ENCODE measurements around the gene SEZ6L2.
"Not testable (repeated sequence)": the region's sequence is repeated elsewhere in the genome, so short reads cannot be mapped to it uniquely, and the experiment has no call there.

Gene SEZ6L2

DNA sequence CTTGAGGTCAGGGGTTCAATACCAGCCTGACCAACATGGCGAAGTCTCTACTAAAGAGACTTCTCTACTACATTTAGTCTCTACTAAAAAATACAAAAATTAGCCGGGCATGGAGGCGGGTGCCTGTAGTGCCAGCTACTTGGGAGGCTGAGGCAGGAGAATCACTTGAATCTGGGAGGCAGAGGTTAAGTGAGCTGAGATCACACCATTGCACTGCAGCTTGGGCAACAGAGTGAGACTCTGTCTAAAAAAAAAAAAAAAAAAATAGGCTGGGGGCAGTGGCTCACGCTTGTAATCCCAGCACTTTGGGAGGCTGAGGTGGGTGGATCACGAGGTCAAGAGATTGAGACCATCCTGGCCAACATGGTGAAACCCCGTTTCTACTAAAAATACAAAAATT is 10.5 kb upstream of the SEZ6L2 start:
- DNase-seq, result not testable (repeated sequence)

- DNase-seq, result no peak
Observed at GRCh38 chr16:29909391-29909790, 10.0 kb upstream of the SEZ6L2 start.

DNA sequence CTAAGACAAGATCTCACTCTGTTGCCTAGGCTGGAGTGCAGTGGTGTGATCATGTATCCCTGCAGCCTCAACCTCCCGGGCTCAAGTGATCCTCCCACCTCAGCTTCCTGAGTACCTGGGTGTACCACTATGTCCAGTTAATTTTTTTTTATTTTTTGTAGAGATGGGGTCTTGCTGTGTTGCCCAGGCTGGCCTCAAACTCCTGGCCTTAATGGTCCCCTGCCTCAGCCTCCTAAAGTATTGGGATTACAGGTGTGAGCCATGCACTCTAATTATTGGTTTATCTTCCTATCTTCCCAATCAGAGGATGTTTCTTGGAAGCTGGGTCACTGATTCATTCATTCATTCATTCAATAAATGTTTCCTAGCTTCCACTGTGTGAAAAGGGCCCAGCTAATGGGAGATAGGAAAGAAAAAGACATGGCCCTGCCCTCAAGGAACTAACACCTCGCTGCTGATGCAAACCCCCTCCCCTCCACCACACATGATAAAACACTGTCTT is 9.4 kb upstream of the SEZ6L2 start:
- no peak for DNase-seq

GRCh38 chr16:29907973-29908372 is 8.6 kb upstream of the SEZ6L2 start:
- no peak for DNase-seq

DNA sequence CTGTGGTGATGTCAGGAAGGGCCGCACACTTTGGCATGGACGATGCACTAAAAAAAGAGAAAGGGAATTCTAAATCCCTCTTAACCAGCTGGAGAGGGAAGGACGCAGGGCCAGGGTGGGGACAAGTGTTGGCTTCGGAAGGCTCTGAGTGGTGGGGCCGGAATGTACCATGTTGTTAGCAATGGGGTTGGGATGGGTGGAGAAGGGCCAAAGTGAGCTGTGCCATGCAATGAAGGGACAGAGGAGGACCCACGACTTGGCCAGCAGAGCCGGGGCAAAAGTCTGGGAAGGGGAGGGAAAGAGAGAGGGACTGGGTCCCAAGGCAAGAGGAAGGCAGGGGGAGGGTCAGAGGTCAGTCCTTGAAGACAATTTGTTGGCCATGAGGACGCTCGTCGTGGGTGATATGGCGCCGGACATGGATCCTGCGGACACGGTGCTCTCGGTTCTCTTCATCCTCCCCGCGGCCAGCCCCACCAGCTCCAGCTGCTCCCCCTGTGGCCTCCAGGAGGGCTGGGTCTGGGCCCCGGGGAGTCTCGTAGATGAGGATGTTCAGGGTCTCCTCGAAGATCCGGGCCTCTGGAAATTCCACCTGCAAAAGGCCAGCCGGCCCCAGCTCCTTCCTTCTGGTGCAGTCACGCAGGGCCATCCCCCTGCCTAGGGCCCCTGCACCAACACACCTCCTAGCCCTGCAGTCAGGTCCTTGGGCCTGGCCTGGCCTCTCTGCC is 7.3 kb upstream of the SEZ6L2 start:
- no peak for DNase-seq

GRCh38 chr16:29905668-29906067 is 6.3 kb upstream of the SEZ6L2 start:
- DNase-seq, result no peak

- DNase-seq, result no peak
Observed at GRCh38 chr16:29904947-29905346, 5.6 kb upstream of the SEZ6L2 start.

GRCh38 chr16:29903590-29903989 is 4.2 kb upstream of the SEZ6L2 start:
- no peak for DNase-seq

DNA sequence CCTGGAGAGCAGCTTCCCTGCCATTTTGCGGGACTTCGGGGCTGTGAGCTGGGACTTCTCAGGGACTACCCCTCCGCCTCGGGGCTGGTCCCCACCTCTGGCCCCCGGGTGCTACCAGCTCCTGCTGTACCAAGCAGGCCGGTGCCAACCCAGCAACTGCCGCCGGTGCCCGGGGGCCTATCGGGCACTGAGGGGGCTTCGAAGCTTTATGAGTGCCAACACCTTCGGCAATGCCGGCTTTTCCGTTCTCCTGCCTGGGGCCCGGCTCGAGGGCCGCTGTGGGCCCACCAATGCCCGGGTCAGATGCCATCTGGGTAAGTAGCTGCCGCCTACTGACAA is 2.2 kb upstream of the SEZ6L2 start:
- no peak for DNase-seq

- DNase-seq, result no peak
Observed at GRCh38 chr16:29900888-29901606, 1.7 kb upstream of the SEZ6L2 start.

- peak; percentile 69 for DNase-seq
Observed at GRCh38 chr16:29900102-29900887, 945 bp upstream of the SEZ6L2 start, which contains the start of gene ASPHD1. Gene ASPHD1 (plus strand): TSS chr16:29900488. CDS start chr16:29900972, 484 bp downstream.

GRCh38 chr16:29898804-29899515 is 390 bp downstream of the SEZ6L2 start:
- no peak for DNase-seq

DNA sequence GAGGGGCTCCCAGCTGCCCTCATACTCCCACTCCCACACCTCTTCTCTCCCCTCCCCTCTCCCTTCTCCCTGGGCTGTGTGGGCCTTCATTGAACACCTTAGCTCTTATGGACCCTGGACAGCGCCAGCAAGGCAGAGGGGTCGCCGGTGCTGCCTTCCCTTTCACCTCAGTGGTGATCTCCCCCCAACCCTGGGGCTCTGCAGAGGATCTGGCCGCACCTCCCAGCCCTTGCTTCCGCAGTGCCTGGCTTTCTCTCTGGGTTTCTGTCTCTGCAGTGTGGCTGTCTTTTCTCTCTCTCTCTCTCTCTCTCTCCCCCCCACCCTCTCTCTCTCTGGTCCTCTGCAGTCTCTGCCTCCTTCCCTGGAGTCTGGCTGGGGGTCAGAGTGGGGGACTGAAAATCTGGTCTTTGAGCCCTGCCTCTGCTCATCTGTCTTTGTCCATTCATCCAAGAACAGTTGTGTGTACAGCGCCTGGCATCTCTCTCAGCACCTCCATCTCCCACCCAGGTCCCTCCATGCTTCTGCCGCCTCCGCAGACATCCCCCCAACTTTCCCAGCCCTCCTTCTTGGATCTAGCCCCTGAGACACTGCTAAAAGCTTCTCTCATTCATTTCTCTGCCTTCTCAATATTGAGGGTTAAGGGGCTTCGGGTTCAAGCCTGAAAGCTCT is 1.1 kb downstream of the SEZ6L2 start:
- DNase-seq, result no peak

DNA sequence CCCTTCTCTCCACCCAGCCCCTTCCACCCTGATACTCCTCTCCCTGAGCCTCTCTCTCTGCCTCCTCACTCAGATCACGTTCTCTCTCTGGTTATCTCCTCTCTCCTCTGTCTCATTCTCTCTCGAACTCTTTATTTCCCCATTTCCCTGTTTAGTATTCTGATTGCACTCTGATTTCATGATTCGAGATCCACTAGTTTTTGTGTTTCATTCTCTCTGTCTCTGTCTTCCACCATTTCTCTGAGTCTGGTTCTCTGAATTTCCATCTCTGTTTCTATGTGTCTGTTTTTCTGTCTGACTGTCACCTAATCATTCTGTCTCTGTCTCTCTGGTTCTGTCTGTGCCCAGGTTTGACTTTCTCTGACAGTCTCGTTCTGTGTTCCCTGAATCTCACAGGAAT is 2.0 kb downstream of the SEZ6L2 start:
- DNase-seq, result no peak

- no peak for DNase-seq
Observed at GRCh38 chr16:29896841-29897240, 2.5 kb downstream of the SEZ6L2 start.

DNA sequence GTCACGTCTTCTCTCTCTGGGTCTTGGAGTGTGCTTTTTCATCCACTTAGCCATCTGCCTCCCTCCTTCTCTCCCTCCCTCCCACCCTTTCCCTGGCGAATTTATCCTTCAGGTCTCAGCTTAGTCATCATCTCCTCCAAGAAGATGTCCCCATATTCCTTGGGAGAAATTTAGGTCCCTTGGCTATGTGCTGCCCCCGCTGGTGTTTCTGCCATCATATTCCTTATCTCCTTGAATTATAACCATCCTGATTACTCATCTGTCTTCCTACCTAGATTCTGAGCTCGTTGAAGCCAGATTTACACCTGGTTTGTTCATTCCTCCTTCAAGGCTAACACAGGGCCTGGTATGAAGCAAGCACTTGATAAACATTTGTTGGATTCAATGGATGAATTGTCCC is 5.0 kb downstream of the SEZ6L2 start:
- DNase-seq, result no peak

DNA sequence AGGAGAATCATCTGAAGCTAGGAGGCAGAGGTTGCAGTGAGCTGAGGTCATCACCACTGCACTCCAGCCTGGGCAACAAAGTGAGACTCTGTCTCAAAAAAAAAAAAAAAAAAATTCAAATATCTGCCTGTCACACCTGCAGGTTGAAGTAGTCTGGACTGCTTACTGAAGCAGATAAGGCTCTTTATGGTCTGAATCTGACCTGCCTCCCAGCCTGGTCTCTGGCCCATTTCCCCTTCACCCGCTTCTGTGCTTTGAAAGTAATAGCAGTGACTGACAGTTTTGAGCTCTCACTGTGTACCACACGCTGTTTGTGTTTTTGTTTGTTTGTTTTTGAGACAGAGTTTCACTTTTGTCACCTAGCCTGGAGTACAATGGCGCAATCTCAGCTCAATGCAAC is 5.8 kb downstream of the SEZ6L2 start:
- no peak for DNase-seq

DNA sequence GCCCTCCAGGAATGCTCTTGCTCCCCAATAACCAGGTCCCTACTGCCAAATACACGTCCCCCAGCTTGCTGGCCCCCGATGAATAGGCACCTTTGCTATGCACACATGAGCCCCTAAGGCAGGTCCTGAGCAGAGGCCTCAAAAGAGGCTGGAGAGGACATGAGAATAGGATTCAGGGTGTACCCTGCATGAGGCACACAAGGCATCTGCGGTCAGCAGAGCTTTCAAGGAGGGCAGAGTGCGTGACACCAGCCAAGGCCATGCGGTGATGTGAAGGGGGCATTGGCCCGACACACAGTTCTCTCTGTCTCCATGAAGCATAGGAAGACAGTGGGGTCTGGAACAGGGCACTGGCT is 6.9 kb downstream of the SEZ6L2 start:
- DNase-seq, result no peak

DNA sequence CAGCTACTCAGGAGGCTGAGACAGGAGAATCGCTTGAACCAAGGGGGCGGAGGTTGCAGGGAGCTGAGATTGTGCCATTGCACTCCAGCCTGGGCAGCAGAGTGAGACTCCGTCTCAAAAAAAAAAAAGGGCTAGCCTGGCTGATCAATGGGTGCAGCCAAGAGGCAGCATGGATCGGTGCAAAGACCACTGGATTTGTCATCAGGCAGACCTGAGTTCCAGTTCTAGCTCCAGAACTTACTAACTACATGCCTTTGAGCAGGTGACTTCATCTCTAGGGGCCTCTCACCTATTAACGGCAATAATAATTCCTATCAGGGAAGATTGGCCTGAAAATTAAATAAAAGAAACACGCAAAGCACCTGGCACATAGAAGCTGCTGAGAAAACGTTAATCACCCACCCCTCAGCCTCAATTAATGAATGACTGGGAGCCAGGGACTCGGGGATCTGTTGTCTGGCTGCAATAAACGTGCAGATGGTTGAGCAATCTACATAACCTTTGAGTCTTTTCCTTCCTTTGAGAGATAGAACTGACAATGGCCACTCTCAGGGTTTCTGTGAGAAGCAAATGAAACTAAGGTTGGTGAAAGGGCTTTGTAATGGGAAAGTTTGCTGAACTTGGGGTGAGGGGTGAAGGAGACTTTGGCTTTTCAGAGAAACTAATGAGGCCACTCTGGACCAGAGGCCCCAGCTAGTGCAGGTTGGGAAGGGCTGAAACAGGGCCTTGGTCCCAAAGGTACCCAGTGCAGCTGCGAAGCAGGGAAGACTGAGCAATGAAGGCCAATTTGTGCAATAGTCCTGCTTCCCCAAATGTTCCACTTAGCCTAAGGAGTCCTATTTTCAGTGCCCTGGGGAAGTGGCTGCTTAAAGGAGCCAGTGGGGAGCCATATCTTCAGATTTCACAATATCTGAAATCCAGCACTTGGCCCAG is 7.6 kb downstream of the SEZ6L2 start:
- DNase-seq, result no peak

DNA sequence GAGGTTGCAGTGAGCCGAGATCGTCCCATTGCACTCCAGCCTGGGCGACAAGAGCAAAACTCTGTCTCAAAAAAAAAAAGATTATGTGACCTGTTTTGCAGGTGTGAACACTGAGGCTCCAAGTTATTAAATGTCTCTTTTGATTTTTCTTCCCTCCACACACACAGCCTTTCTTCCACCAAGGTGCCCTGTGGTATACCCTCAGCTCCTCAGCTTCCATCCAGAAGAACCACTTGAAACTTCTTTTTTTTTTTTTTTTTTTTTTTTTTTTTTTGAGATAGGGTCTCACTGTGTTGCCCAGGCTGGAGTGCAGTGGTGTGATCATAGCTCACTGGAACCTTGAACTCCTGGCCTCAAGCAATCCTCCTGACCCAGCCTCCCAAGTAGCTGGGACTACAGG is 10.0 kb downstream of the SEZ6L2 start:
- DNase-seq, result not testable (repeated sequence)

- no peak for DNase-seq
Observed at GRCh38 chr16:29883987-29884386, 15.4 kb downstream of the SEZ6L2 start.

Data from activated effector memory CD4-positive, alpha-beta T cell treated with Interleukin-2 at 50 U/mL for 16 hours (primary cell).